GM12892 (cell line): ENCODE data around the gene PRR33.

Experiments
- POLR2A ChIP-seq: IDR thresholded peaks from 2 replicates; pipeline ENCODE4 v1.6.1; 2011; ENCODE audit warnings: low read depth, low read length, control low read depth
- TAF1 ChIP-seq: IDR thresholded peaks from 2 replicates; pipeline ENCODE4 v1.6.1; 2011; ENCODE audit warnings: low read depth, mild to moderate bottlenecking, control low read depth, low read length, borderline replicate concordance

GRCh38 chr11:1891831-1892115 lies at the start of gene PRR33:
- TF ChIP-seq POLR2A (no peak; the same call in 1 of the 2 replicates), TAF1 (no peak)
